HL-60 (cell line): ENCODE data around the gene TBL1X.

Experiments
- DNase-seq, 2 experiments: peaks; one replicate each; pipeline ENCODE4 v3.0.0-alpha.2; 2010 to 2020; ENCODE audit warnings: low read depth in 1 of 2, low spot score in 1 of 2
- H3K27ac ChIP-seq: fragments of 250-450 bp; sonication (Bioruptor Pico); replicated peaks from 2 replicates; pipeline ENCODE4 v1.5.1; 2020; ENCODE audit warnings: mild to moderate bottlenecking, moderate library complexity
- H3K27me3 ChIP-seq: fragments of 250-450 bp; sonication (Bioruptor Pico); 2 replicates; pipeline ENCODE4 v1.5.1; 2021; ENCODE audit warnings: mild to moderate bottlenecking, moderate library complexity; ENCODE audit not compliant: insufficient read depth, poor library complexity, severe bottlenecking
- H3K4me3 ChIP-seq: replicated peaks from 2 replicates; pipeline ENCODE4 v1.5.1; 2011; ENCODE audit warnings: mild to moderate bottlenecking, control low read depth, low read length; ENCODE audit not compliant: insufficient read depth
- GABPA ChIP-seq: IDR thresholded peaks from 2 replicates; pipeline ENCODE4 v1.6.1; 2012; ENCODE audit warnings: low read depth
- POLR2AphosphoS5 ChIP-seq: IDR thresholded peaks from 2 replicates; pipeline ENCODE4 v1.6.1; 2012; ENCODE audit warnings: low read depth
- SPI1 ChIP-seq: IDR thresholded peaks from 2 replicates; pipeline ENCODE4 v1.6.1; 2012; ENCODE audit warnings: low read depth, mild to moderate bottlenecking, borderline replicate concordance
- TF ChIP-seq, protein P1 (sequence below): IDR thresholded peaks from 2 replicates; pipeline ENCODE4 v1.6.1; 2012; ENCODE audit warnings: low read depth; ENCODE audit not compliant: insufficient replicate concordance
- TF ChIP-seq, protein P2 (sequence below): IDR thresholded peaks from one replicate; pipeline ENCODE4 v1.5.1; 2011; ENCODE audit warnings: low read length, control low read depth, inconsistent platforms; ENCODE audit not compliant: insufficient read depth

The TBL1X gene

GRCh38 chrX:9644335-9644734, 179.5 kb downstream of the TBL1X start:
- no peak overlapping the region for H3K27ac ChIP-seq
- TF ChIP-seq GABPA, result no peak
- no peak for DNase-seq
- H3K27me3 ChIP-seq, result no peaks in the 10 kb centered on the region
- H3K4me3 ChIP-seq, result no peak overlapping the region

DNA sequence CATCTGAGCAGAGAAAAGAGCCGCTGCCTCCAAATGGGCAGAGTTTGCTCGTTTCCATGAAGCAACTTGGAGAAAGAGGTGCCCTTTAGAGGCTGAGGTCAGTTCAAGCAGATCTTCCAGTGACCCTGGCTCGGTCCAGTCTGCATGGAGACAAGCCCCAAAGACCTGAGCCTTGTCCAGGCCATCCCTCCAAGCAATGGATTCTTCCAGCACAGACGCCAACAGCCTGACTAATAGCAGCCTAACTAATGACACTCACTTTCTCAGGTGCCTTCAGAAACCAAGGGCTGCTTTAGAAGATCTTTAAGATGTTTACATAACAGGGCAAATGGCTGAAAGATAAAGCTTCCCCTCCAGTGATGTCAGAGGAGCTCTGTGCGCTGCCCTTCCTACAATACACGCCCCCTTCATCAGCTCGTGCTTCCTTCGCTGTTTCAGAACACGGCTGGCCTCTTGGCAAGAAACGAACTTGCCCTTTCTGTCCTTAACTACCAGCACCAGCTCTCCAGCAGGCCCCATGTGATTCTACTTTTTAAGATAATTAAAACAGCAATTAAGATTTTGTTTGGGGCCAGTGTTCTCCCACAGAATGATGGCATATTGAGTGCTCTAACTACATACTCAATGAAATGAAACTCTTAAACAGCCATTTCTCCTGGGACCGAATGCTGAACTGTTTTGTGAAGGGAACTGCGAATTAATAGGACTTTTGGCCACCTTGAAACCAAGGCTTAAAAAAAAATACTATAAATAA, 181.8 kb downstream of the TBL1X start:
- no peak for DNase-seq
- no peak overlapping the region for H3K27ac ChIP-seq
- H3K4me3 ChIP-seq, result no peak overlapping the region
- H3K27me3 ChIP-seq, result no peaks in the 10 kb centered on the region
- TF ChIP-seq, protein P1, sequence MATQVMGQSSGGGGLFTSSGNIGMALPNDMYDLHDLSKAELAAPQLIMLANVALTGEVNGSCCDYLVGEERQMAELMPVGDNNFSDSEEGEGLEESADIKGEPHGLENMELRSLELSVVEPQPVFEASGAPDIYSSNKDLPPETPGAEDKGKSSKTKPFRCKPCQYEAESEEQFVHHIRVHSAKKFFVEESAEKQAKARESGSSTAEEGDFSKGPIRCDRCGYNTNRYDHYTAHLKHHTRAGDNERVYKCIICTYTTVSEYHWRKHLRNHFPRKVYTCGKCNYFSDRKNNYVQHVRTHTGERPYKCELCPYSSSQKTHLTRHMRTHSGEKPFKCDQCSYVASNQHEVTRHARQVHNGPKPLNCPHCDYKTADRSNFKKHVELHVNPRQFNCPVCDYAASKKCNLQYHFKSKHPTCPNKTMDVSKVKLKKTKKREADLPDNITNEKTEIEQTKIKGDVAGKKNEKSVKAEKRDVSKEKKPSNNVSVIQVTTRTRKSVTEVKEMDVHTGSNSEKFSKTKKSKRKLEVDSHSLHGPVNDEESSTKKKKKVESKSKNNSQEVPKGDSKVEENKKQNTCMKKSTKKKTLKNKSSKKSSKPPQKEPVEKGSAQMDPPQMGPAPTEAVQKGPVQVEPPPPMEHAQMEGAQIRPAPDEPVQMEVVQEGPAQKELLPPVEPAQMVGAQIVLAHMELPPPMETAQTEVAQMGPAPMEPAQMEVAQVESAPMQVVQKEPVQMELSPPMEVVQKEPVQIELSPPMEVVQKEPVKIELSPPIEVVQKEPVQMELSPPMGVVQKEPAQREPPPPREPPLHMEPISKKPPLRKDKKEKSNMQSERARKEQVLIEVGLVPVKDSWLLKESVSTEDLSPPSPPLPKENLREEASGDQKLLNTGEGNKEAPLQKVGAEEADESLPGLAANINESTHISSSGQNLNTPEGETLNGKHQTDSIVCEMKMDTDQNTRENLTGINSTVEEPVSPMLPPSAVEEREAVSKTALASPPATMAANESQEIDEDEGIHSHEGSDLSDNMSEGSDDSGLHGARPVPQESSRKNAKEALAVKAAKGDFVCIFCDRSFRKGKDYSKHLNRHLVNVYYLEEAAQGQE, result no peak
- TF ChIP-seq SPI1 (no peak), POLR2AphosphoS5 (no peak), GABPA (no peak)
- TF ChIP-seq, protein P2, sequence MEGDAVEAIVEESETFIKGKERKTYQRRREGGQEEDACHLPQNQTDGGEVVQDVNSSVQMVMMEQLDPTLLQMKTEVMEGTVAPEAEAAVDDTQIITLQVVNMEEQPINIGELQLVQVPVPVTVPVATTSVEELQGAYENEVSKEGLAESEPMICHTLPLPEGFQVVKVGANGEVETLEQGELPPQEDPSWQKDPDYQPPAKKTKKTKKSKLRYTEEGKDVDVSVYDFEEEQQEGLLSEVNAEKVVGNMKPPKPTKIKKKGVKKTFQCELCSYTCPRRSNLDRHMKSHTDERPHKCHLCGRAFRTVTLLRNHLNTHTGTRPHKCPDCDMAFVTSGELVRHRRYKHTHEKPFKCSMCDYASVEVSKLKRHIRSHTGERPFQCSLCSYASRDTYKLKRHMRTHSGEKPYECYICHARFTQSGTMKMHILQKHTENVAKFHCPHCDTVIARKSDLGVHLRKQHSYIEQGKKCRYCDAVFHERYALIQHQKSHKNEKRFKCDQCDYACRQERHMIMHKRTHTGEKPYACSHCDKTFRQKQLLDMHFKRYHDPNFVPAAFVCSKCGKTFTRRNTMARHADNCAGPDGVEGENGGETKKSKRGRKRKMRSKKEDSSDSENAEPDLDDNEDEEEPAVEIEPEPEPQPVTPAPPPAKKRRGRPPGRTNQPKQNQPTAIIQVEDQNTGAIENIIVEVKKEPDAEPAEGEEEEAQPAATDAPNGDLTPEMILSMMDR, result no peak

DNA sequence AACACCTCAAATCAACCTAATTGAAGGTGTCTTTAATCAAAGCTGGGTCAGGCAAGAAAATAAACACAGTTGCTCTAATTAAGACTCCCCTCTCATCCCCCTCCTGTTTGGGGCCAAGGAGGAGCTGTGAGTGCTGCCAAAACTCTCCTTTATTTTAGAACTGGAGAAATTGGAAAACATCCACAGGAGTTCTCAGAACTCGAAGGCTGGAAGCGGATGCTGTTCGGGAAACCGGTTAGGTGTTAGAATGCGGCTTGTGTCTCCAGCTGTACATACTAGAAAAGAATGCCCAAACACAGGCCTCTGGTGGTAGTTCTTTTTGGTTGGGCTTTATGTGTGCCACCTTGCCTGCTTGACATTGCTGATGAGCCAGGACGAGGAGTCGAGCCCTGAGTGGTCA, 182.6 kb downstream of the TBL1X start:
- no peak for DNase-seq
- no peaks in the 10 kb centered on the region for H3K27me3 ChIP-seq
- H3K4me3 ChIP-seq, result no peak overlapping the region
- no peak overlapping the region for H3K27ac ChIP-seq
- TF ChIP-seq POLR2AphosphoS5 (no peak), SPI1 (no peak)

- Histone ChIP-seq H3K27ac (no peak overlapping the region), H3K27me3 (no peaks in the 10 kb centered on the region), H3K4me3 (no peak overlapping the region)
- DNase-seq, result no peak
- TF ChIP-seq SPI1 (no peak), POLR2AphosphoS5 (no peak), GABPA (no peak)
- TF ChIP-seq, protein P2, result no peak
- TF ChIP-seq, protein P1, result no peak
Observed at GRCh38 chrX:9650091-9650490, 185.2 kb downstream of the TBL1X start.

DNA sequence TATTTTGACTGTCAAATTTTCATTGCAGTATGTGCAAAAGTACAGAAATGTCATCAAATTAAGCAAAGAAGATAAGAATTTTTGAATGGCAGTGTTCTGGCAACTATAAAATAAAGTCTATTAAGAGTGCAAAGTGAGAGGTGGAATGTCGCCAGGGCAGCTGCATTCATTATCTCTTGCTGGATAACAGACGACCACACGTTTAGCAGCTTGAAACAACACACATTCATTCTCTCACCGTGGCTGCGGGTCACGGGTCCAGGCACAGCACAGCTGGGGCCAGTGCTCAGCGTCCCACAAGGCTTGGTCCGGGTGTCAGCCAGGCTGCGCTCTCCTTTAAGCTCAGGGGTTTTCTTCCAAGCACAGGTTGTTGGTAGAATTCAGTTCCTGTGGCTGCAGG, 186.9 kb downstream of the TBL1X start:
- no peak for DNase-seq
- TF ChIP-seq, protein P2, result no peak
- TF ChIP-seq, protein P1, result no peak
- no peak for TF ChIP-seq GABPA
- TF ChIP-seq SPI1, result no peak
- TF ChIP-seq POLR2AphosphoS5, result no peak
- Histone ChIP-seq H3K4me3 (no peak overlapping the region), H3K27ac (no peak overlapping the region), H3K27me3 (no peaks in the 10 kb centered on the region)
